GM12878 (cell line): ENCODE results near the gene C5. TPM values are rescaled to one million over a fixed set of nuclear protein-coding genes. Genes with fewer than 3 reads are reported as not detected.

Experiments used
- ATAC-seq: fragments of 200-7000 bp; cut with Tn5 transposase; 3 replicates; pipeline ENCODE4 v1.9.1; 2020; ENCODE audit warnings: mild to moderate bottlenecking, moderate library complexity
- BruUV-seq: library from RNA; stranded (reverse); fragments of 400-500 nt; replicated peaks from 2 replicates; lab custom pipeline; 2021; lab: Mats Ljungman, UMichigan
- CTCF ChIA-PET: fragments of 300-600 bp; sonication (Branson Sonifier 250); formaldehyde crosslinking; extraction: SDS; loops from one replicate; lab custom pipeline; 2021; ENCODE audit warnings: inconsistent platforms; lab: Yijun Ruan, JAX
- POLR2A ChIA-PET: fragments of 350-600 bp; formaldehyde crosslinking; extraction: SDS; loops from one replicate; lab custom pipeline; 2021; ENCODE audit warnings: inconsistent platforms; lab: Charles Lee
- RAD21 ChIA-PET: fragments of 300-600 bp; sonication (Branson Sonifier 250); formaldehyde crosslinking; loops from one replicate; lab custom pipeline; 2023; ENCODE audit warnings: antibody characterized with exemption; ENCODE audit not compliant: unreplicated experiment; lab: Charles Lee
- SMC1A ChIA-PET: fragments of 300-600 bp; sonication (Branson Sonifier 250); formaldehyde crosslinking; loops from one replicate; lab custom pipeline; 2023; ENCODE audit not compliant: unreplicated experiment, uncharacterized antibody; lab: Charles Lee
- DNase-seq: peaks from one replicate; pipeline ENCODE4 v3.0.0-alpha.2; 2011; ENCODE audit warnings: low read depth, low spot score
- FAIRE-seq: peaks from 3 replicates; lab custom pipeline; 2011; peaks lifted over from hg19 to GRCh38; lab: Jason Lieb, UNC
- H2AFZ ChIP-seq: 2 replicates; pipeline ENCODE4 v1.6.0; 2011; ENCODE audit warnings: low read depth, low read length, control low read depth; ENCODE audit not compliant: control insufficient read depth
- H3K27ac ChIP-seq: 2 replicates; pipeline ENCODE4 v1.5.1; 2011; ENCODE audit warnings: control low read depth; ENCODE audit not compliant: control insufficient read depth, insufficient read depth
- H3K27me3 ChIP-seq, 2 experiments: replicated peaks in 1 of 2; 2 replicates each; pipeline versions ENCODE4 v1.6.0 to v1.6.1; 2011; ENCODE audit warnings: low read length in 1 of 2; ENCODE audit not compliant: control insufficient read depth in 2 of 2, insufficient read depth in 2 of 2
- H3K36me3 ChIP-seq, 2 experiments: 2 replicates each; pipeline ENCODE4 v1.5.1; 2011; ENCODE audit warnings: low read length in 1 of 2; ENCODE audit not compliant: control insufficient read depth in 2 of 2, insufficient read depth in 2 of 2
- H3K4me1 ChIP-seq: 2 replicates; pipeline ENCODE4 v1.6.1; 2011; ENCODE audit warnings: mild to moderate bottlenecking, low read length, moderate library complexity, mixed read lengths; ENCODE audit not compliant: control insufficient read depth, insufficient read depth
- H3K4me2 ChIP-seq: 2 replicates; pipeline ENCODE4 v1.6.0; 2011; ENCODE audit warnings: control low read depth; ENCODE audit not compliant: control insufficient read depth, insufficient read depth
- H3K4me3 ChIP-seq: fragments of 200-600 bp; sonication (generic); 2 replicates; pipeline ENCODE4 v1.5.1; 2016
- H3K79me2 ChIP-seq: 2 replicates; pipeline ENCODE4 v1.6.0; 2011; ENCODE audit warnings: low read length; ENCODE audit not compliant: control insufficient read depth, insufficient read depth
- H3K9ac ChIP-seq: 2 replicates; pipeline ENCODE4 v1.8.0; 2011; ENCODE audit warnings: low read length, control low read depth, mixed read lengths; ENCODE audit not compliant: control insufficient read depth, insufficient read depth
- H3K9me3 ChIP-seq: replicated peaks from 3 replicates; pipeline ENCODE4 v1.5.1; 2011; ENCODE audit warnings: mild to moderate bottlenecking, low read length; ENCODE audit not compliant: control insufficient read depth, insufficient read depth
- H4K20me1 ChIP-seq: 2 replicates; pipeline ENCODE4 v1.6.0; 2011; ENCODE audit not compliant: control insufficient read depth, insufficient read depth
- CHD2 ChIP-seq: IDR thresholded peaks from 2 replicates; pipeline ENCODE4 v1.6.1; 2011; ENCODE audit warnings: low read depth, low read length, improper control_type of control experiment, borderline replicate concordance
- EED ChIP-seq: sonication (generic); IDR thresholded peaks from 2 replicates; pipeline ENCODE4 v1.6.1; 2016; ENCODE audit warnings: antibody characterized with exemption, low read depth
- IKZF2 ChIP-seq, 2 experiments: fragments of 450-650 bp; IDR thresholded peaks; 2 replicates each; pipeline ENCODE4 v1.6.1; 2017; ENCODE audit warnings: mild to moderate bottlenecking in 2 of 2, moderate library complexity in 2 of 2
- POU2F2 ChIP-seq: IDR thresholded peaks from 3 replicates; pipeline ENCODE4 v1.6.1; 2011; ENCODE audit warnings: low read depth, mild to moderate bottlenecking, low read length, borderline replicate concordance
- SRF ChIP-seq, 2 experiments: IDR thresholded peaks; 2 replicates each; pipeline ENCODE4 v1.6.1; 2011; ENCODE audit warnings: low read depth in 2 of 2, low read length in 2 of 2, mild to moderate bottlenecking in 1 of 2, moderate library complexity in 1 of 2
- YY1 ChIP-seq: IDR thresholded peaks from 2 replicates; pipeline ENCODE4 v1.6.1; 2011; ENCODE audit warnings: low read depth, mild to moderate bottlenecking, low read length
- WGBS: methylation state at CpG from one replicate; pipeline ENCODE4 v1.1.6; 2016; ENCODE audit warnings: low lambda C conversion rate; ENCODE audit not compliant: insufficient replicate concordance, insufficient coverage; ENCODE audit errors: missing lambda C conversion rate; 5-methylcytosine and 5-hydroxymethylcytosine counted together
- in situ Hi-C: fragments of 300-500 bp; cut with MboI; formaldehyde crosslinking; loops from 9 replicates; pipeline ENCODE4 v1.14.3; 2018; ENCODE audit warnings: mixed read lengths
- intact Hi-C: fragments of 100-400 bp; cut with micrococcal nuclease; formaldehyde crosslinking; loops from one replicate; pipeline ENCODE4 v1.14.2; 2022; ENCODE audit not compliant: unreplicated experiment
- polyA plus RNA-seq, 11 experiments: library from polyadenylated mRNA; depleted of rRNA in 4 of 11; unstranded in 6 of 11; stranded (reverse) in 5 of 11; fragments of >200 nt; fragmentation: Nextera tagmentation in 4 of 11; fragmentation: Illumina TruSeq in 1 of 11; extraction: Ambion mirVana in 4 of 11; extraction: Trizol in 1 of 11; gene quantifications; 1 replicate in 1 of 11; 2 replicates in 10 of 11; pipeline versions ENCODE4 v1.2.1 to v1.2.3, GENCODE V29; 2011 to 2016; ENCODE audit warnings: inconsistent platforms in 2 of 11, missing spikeins in 2 of 11, low read depth in 1 of 11
- total RNA-seq, 4 experiments: library from RNA; depleted of rRNA in 3 of 4; stranded (reverse); fragments of >200 nt in 3 of 4; fragmentation: Illumina TruSeq in 1 of 4; extraction: Trizol in 1 of 4; gene quantifications; 2 replicates each; pipeline versions ENCODE4 v1.2.1 to v1.2.3, GENCODE V29; 2013 to 2021
- TF ChIP-seq, protein P1 (sequence below): IDR thresholded peaks from 2 replicates; pipeline ENCODE4 v1.6.1; 2011; ENCODE audit warnings: borderline replicate concordance, low read depth, mild to moderate bottlenecking, moderate library complexity, low read length; ENCODE audit not compliant: insufficient read depth, poor library complexity, severe bottlenecking
- TF ChIP-seq, protein P2 (sequence below): fragments of 450-650 bp; IDR thresholded peaks from 2 replicates; pipeline ENCODE4 v1.6.1; 2017; ENCODE audit warnings: low read depth, mild to moderate bottlenecking, moderate library complexity

C5 gene
- total and polyA plus RNA-seq, 10 of the 15 experiments (the other 5 are each of a cell fraction or from before 2014, with no cell fraction given): 0.39 to 2.2 (median 1.2) TPM

DNA sequence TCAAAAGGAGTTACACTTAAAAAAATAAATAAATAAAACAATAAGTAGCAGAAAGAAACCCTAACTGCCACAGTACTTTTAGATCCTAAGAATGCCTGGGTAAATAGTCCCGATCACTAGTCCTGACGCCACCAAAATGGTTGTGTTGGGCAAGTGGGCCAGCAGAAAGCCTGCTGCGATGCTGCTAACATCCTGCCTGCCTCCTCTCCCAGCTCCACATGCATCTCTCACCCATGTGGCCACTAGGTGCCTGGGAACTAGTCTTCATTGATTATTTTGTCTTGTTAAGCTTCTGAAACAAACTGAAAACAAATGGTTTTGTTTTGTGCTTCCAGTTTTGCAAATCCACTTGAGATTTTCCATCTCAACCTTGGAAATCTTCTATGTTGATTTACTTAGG, 69.1 kb downstream of the C5 start:
- BruUV-seq: no TSS peak
- Histone ChIP-seq H3K4me1 (peaks cover 4% of the 10 kb centered on the region; the same call in 1 of the 2 replicates), H3K9me3 (no peaks in the 10 kb centered on the region), H2AFZ (no peak overlapping the region), H3K36me3 (no peaks in the 10 kb centered on the region), H3K4me3 (no peak overlapping the region), H4K20me1 (no peaks in the 10 kb centered on the region), H3K9ac (no peak overlapping the region), H3K27ac (no peak overlapping the region), H3K4me2 (no peak overlapping the region), H3K79me2 (no peaks in the 10 kb centered on the region), H3K27me3 (no peaks in the 10 kb centered on the region)
- ChIA-PET POLR2A (interaction anchor here (1.1 kb wide), 1 partner anchor 141 kb away, joined by 4 read pairs; no protein-coding TSS in a partner anchor), CTCF (interaction anchor here (0.6 to 8.5 kb wide), 52 partner anchors 9 to 419 kb away, joined by 3 to 115 read pairs (median 4); partner anchors contain the start of gene C5), SMC1A (interaction anchor here (0.8 to 3.6 kb wide), 21 partner anchors 10 to 419 kb away, joined by 3 to 26 read pairs (median 4); partner anchors contain the start of gene CNTRL), RAD21 (interaction anchor here (0.8 to 1.7 kb wide), 11 partner anchors 20 to 225 kb away, joined by 3 to 17 read pairs (median 4); no protein-coding TSS in a partner anchor)
- TF ChIP-seq, protein P1, sequence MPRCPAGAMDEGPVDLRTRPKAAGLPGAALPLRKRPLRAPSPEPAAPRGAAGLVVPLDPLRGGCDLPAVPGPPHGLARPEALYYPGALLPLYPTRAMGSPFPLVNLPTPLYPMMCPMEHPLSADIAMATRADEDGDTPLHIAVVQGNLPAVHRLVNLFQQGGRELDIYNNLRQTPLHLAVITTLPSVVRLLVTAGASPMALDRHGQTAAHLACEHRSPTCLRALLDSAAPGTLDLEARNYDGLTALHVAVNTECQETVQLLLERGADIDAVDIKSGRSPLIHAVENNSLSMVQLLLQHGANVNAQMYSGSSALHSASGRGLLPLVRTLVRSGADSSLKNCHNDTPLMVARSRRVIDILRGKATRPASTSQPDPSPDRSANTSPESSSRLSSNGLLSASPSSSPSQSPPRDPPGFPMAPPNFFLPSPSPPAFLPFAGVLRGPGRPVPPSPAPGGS: no peak
- no peak for TF ChIP-seq IKZF2 (IDR thresholded peaks at IDR 0.05)
- TF ChIP-seq, protein P2, sequence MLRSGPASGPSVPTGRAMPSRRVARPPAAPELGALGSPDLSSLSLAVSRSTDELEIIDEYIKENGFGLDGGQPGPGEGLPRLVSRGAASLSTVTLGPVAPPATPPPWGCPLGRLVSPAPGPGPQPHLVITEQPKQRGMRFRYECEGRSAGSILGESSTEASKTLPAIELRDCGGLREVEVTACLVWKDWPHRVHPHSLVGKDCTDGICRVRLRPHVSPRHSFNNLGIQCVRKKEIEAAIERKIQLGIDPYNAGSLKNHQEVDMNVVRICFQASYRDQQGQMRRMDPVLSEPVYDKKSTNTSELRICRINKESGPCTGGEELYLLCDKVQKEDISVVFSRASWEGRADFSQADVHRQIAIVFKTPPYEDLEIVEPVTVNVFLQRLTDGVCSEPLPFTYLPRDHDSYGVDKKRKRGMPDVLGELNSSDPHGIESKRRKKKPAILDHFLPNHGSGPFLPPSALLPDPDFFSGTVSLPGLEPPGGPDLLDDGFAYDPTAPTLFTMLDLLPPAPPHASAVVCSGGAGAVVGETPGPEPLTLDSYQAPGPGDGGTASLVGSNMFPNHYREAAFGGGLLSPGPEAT: no peak
- no peak for TF ChIP-seq POU2F2
- TF ChIP-seq YY1: no peak
- TF ChIP-seq CHD2: no peak
- no peak for TF ChIP-seq SRF (IDR thresholded peaks at IDR 0.05; ENCODE audit: low read depth in 2 of 2, low read length in 2 of 2)
- TF ChIP-seq EED: no peak
- in situ Hi-C loops (no loop called here), intact Hi-C loops (loop anchor here (2.0 to 10.0 kb wide), 3 partner anchors 80 to 424 kb away; no protein-coding TSS in a partner anchor)
- DNase-seq (no peak), ATAC-seq (no peak; the same call in 2 of the 3 replicates), FAIRE-seq (no peak)
- 98% methylated on average over 3 of the region's 3 CpGs for WGBS
